Large intestine (tissue), 3 donors: Measurements from ENCODE around the gene NOC4L. TPM values are rescaled to one million over a fixed set of nuclear protein-coding genes. Genes with fewer than 3 reads are reported as not detected.

Source experiments
- DNase-seq, 2 donors: peaks; one replicate each; pipeline versions ENCODE4 v3.0.0 to v3.0.0-alpha.2; 2013
- H3K27ac ChIP-seq: one replicate; pipeline ENCODE4 v1.5.1; 2013; ENCODE audit warnings: low read length
- H3K27me3 ChIP-seq: 2 replicates; pipeline ENCODE4 v1.6.1; 2013; ENCODE audit warnings: low read length; ENCODE audit not compliant: control insufficient read depth, insufficient read depth
- H3K36me3 ChIP-seq: 2 replicates; pipeline ENCODE4 v1.6.1; 2013; ENCODE audit warnings: low read length; ENCODE audit not compliant: control insufficient read depth, insufficient read depth
- H3K4me1 ChIP-seq: one replicate; pipeline ENCODE4 v1.6.1; 2013; ENCODE audit warnings: low read length; ENCODE audit not compliant: control insufficient read depth, insufficient read depth
- H3K4me3 ChIP-seq: one replicate; pipeline ENCODE4 v1.5.1; 2013; ENCODE audit warnings: low read length
- H3K9me3 ChIP-seq: one replicate; pipeline ENCODE4 v1.6.1; 2013; ENCODE audit warnings: mild to moderate bottlenecking, low read depth, low read length, moderate library complexity; ENCODE audit not compliant: control insufficient read depth
- WGBS: methylation state at CpG from one replicate; pipeline ENCODE4 v1.1.5; 2013; ENCODE audit warnings: low lambda C conversion rate; ENCODE audit not compliant: insufficient coverage; 5-methylcytosine and 5-hydroxymethylcytosine counted together
- polyA plus RNA-seq: library from polyadenylated mRNA; unstranded; fragments of 120-200 nt; gene quantifications from one replicate; pipeline ENCODE4 v1.2.1, GENCODE V29; 2013

NOC4L gene
- polyA plus RNA-seq, 1 donor: 13.5 TPM

- Histone ChIP-seq H3K4me3 (no peak overlapping the region), H3K27me3 (peaks cover 31% of the 10 kb centered on the region), H3K36me3 (no peaks in the 10 kb centered on the region), H3K27ac (no peak overlapping the region), H3K4me1 (peaks cover 2% of the 10 kb centered on the region), H3K9me3 (peaks cover 3% of the 10 kb centered on the region)
- DNase-seq: no peak
- no CpG with 5 or more reads among the region's 19 CpGs for WGBS
Measured at GRCh38 chr12:132200800-132201199, 56.5 kb downstream of the NOC4L start.

DNA sequence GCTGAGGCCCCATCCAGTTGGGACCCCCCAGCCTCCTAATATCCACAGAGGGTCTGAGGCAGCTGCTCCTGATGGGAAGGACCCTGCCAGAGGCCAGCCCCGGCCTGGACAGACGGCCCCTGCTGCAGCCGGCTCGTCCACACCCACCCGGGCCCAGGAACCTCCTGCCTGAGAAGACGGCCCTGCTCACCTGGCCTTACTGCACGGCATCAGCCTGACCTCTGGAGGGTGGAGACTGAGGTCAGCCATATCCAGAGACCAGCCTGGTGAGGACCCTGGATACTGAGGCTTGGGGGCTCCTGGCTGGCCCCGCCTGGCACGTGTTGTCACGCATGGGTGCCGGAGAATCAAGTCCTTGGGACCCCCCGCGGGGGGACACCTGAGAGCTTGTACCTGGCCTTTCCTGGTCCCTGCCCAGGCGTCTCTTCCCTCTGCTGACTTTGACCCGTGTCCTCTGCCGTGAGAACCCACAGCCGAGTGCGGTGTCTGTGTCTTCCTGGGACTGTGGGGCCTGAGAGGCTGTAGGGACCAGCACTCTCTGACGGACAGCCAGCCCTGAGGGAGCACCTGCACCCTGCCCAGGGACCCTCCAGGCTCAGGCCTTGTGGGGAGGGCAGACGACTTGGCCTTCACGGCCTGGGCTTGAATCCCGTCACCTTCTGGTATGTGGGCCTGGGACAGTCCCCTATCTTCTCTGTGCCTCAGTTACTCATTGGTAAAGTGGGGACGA lies 57.3 kb downstream of the NOC4L start:
- H3K27me3 ChIP-seq: peaks cover 37% of the 10 kb centered on the region
- H3K9me3 ChIP-seq: peaks cover 3% of the 10 kb centered on the region
- DNase-seq: no peak
- H3K27ac ChIP-seq: no peak overlapping the region
- H3K36me3 ChIP-seq: no peaks in the 10 kb centered on the region
- no CpG with 5 or more reads among the region's 23 CpGs for WGBS
- no peak overlapping the region for H3K4me3 ChIP-seq
- H3K4me1 ChIP-seq: peaks cover 2% of the 10 kb centered on the region

Other genes starting within 250 kb of the NOC4L start
- 27.3 TPM for gene ULK1, start 249.8 kb upstream of the NOC4L start, polyA plus RNA-seq
- gene PUS1, start 215.2 kb upstream of the NOC4L start, polyA plus RNA-seq: 26.1 TPM
- 31.9 TPM for gene EP400, start 194.5 kb upstream of the NOC4L start, polyA plus RNA-seq
- gene DDX51, start 138 bp upstream of the NOC4L start, polyA plus RNA-seq: 18.9 TPM
- gene GALNT9, start 185.1 kb downstream of the NOC4L start, polyA plus RNA-seq: 4.5 TPM